H9 (cell line): ENCODE measurements around the gene B3GNT5. TPM values are rescaled to one million over a fixed set of nuclear protein-coding genes. Genes with fewer than 3 reads are reported as not detected.

Experiments
- DNase-seq: peaks from one replicate; pipeline ENCODE4 v3.0.0-alpha.2; 2017
- H2AFZ ChIP-seq: one replicate; pipeline ENCODE4 v1.6.1; 2013; ENCODE audit warnings: mild to moderate bottlenecking, low read length, control low read depth, moderate library complexity
- H2AK5ac ChIP-seq: 2 replicates; pipeline ENCODE4 v1.6.1; 2013; ENCODE audit warnings: low read length, control low read depth, mixed read lengths; ENCODE audit not compliant: insufficient read length
- H2BK120ac ChIP-seq: one replicate; pipeline ENCODE4 v1.6.1; 2013; ENCODE audit warnings: low read depth, mild to moderate bottlenecking, low read length, control low read depth, inconsistent platforms; ENCODE audit not compliant: poor library complexity, severe bottlenecking
- H2BK12ac ChIP-seq: 2 replicates; pipeline ENCODE4 v1.6.1; 2013; ENCODE audit warnings: low read length, control low read depth, mixed read lengths, low read depth; ENCODE audit not compliant: insufficient read length
- H2BK15ac ChIP-seq: 2 replicates; pipeline ENCODE4 v1.6.1; 2013; ENCODE audit warnings: low read depth, low read length, control low read depth
- H2BK20ac ChIP-seq: one replicate; pipeline ENCODE4 v1.6.1; 2013; ENCODE audit warnings: low read depth, mild to moderate bottlenecking, low read length, control low read depth, inconsistent platforms; ENCODE audit not compliant: poor library complexity, severe bottlenecking
- H2BK5ac ChIP-seq: 2 replicates; pipeline ENCODE4 v1.6.1; 2013; ENCODE audit warnings: low read length, control low read depth, mixed read lengths; ENCODE audit not compliant: insufficient read length
- H3K14ac ChIP-seq: 2 replicates; pipeline ENCODE4 v1.6.1; 2013; ENCODE audit warnings: low read length, control low read depth; ENCODE audit not compliant: insufficient read depth
- H3K18ac ChIP-seq: 2 replicates; pipeline ENCODE4 v1.6.1; 2013; ENCODE audit warnings: low read depth, mild to moderate bottlenecking, mixed read lengths, low read length, control low read depth; ENCODE audit not compliant: insufficient read length
- H3K23ac ChIP-seq: 2 replicates; pipeline ENCODE4 v1.6.1; 2013; ENCODE audit warnings: low read length, control low read depth, mixed read lengths, low read depth; ENCODE audit not compliant: insufficient read length
- H3K23me2 ChIP-seq: 2 replicates; pipeline ENCODE4 v1.6.1; 2013; ENCODE audit warnings: low read depth, mild to moderate bottlenecking, mixed read lengths, low read length, control low read depth; ENCODE audit not compliant: insufficient read length, poor library complexity, severe bottlenecking
- H3K27ac ChIP-seq: 2 replicates; pipeline ENCODE4 v1.5.1; 2013; ENCODE audit warnings: low read length, control low read depth, mixed read lengths, low read depth; ENCODE audit not compliant: insufficient read length
- H3K27me3 ChIP-seq: 2 replicates; pipeline ENCODE4 v1.6.1; 2013; ENCODE audit warnings: low read length, control low read depth, inconsistent platforms; ENCODE audit not compliant: insufficient read depth
- H3K4ac ChIP-seq: 2 replicates; pipeline ENCODE4 v1.6.1; 2013; ENCODE audit warnings: low read depth, mild to moderate bottlenecking, control low read depth, inconsistent platforms, low read length, moderate library complexity
- H3K4me1 ChIP-seq: 2 replicates; pipeline ENCODE4 v1.6.1; 2013; ENCODE audit warnings: low read length, control low read depth, inconsistent platforms; ENCODE audit not compliant: insufficient read depth
- H3K4me2 ChIP-seq: 2 replicates; pipeline ENCODE4 v1.6.1; 2013; ENCODE audit warnings: low read length, control low read depth, mixed read lengths; ENCODE audit not compliant: insufficient read length, insufficient read depth
- H3K56ac ChIP-seq: 2 replicates; pipeline ENCODE4 v1.6.1; 2013; ENCODE audit warnings: low read depth, mild to moderate bottlenecking, mixed read lengths, low read length, control low read depth; ENCODE audit not compliant: insufficient read length
- H3K79me1 ChIP-seq: 2 replicates; pipeline ENCODE4 v1.6.1; 2013; ENCODE audit warnings: low read depth, mild to moderate bottlenecking, moderate library complexity, low read length, control low read depth, inconsistent platforms; ENCODE audit not compliant: insufficient read depth, poor library complexity, severe bottlenecking
- H3K79me2 ChIP-seq: 2 replicates; pipeline ENCODE4 v1.6.1; 2013; ENCODE audit warnings: low read length, control low read depth, inconsistent platforms; ENCODE audit not compliant: insufficient read depth
- H3K9ac ChIP-seq: 2 replicates; pipeline ENCODE4 v1.6.1; 2013; ENCODE audit warnings: low read length, control low read depth, mixed read lengths; ENCODE audit not compliant: insufficient read length; ENCODE audit errors: extremely low read depth
- H3K9me3 ChIP-seq: one replicate; pipeline ENCODE4 v1.6.1; 2013; ENCODE audit warnings: low read depth, low read length, inconsistent platforms; ENCODE audit not compliant: control insufficient read depth
- H3T11ph ChIP-seq: one replicate; pipeline ENCODE4 v1.6.1; 2013; ENCODE audit warnings: mild to moderate bottlenecking, low read length, control low read depth, inconsistent platforms
- H4K20me1 ChIP-seq: one replicate; pipeline ENCODE4 v1.6.1; 2013; ENCODE audit not compliant: control insufficient read depth, insufficient read length, insufficient read depth
- H4K5ac ChIP-seq: 2 replicates; pipeline ENCODE4 v1.6.1; 2013; ENCODE audit warnings: low read depth, mild to moderate bottlenecking, mixed read lengths, low read length, control low read depth; ENCODE audit not compliant: insufficient read length
- H4K8ac ChIP-seq: replicated peaks from 2 replicates; pipeline ENCODE4 v1.6.1; 2013; ENCODE audit warnings: low read length, control low read depth, mixed read lengths, low read depth; ENCODE audit not compliant: insufficient read length
- H4K91ac ChIP-seq: 2 replicates; pipeline ENCODE4 v1.6.1; 2013; ENCODE audit warnings: low read depth, mild to moderate bottlenecking, moderate library complexity, mixed read lengths, low read length, control low read depth; ENCODE audit not compliant: insufficient read length
- H3K27ac Mint-ChIP-seq, 3 experiments: 2 replicates in 2 of 3; 3 replicates in 1 of 3; pipeline ENCODE4 v1.8.0; 2020 to 2021; ENCODE audit warnings: mixed read lengths in 3 of 3, mild to moderate bottlenecking in 1 of 3, moderate library complexity in 1 of 3
- H3K27me3 Mint-ChIP-seq: 2 replicates; pipeline ENCODE4 v1.8.0; 2021; ENCODE audit warnings: low read depth, mild to moderate bottlenecking, moderate library complexity, mixed read lengths
- H3K36me3 Mint-ChIP-seq, 3 experiments: 2 replicates in 2 of 3; 3 replicates in 1 of 3; pipeline ENCODE4 v1.8.0; 2020 to 2021; ENCODE audit warnings: low read depth in 3 of 3, mixed read lengths in 3 of 3; ENCODE audit not compliant: insufficient read depth in 1 of 3
- H3K4me1 Mint-ChIP-seq, 2 experiments: 2 replicates each; pipeline ENCODE4 v1.8.0; 2020; ENCODE audit warnings: mixed read lengths in 2 of 2
- H3K4me3 Mint-ChIP-seq, 2 experiments: 2 replicates in 1 of 2; 3 replicates in 1 of 2; pipeline ENCODE4 v1.8.0; 2020 to 2021; ENCODE audit warnings: mild to moderate bottlenecking in 2 of 2, mixed read lengths in 2 of 2, moderate library complexity in 1 of 2
- H3K9me3 Mint-ChIP-seq, 2 experiments: 2 replicates in 1 of 2; 3 replicates in 1 of 2; pipeline ENCODE4 v1.8.0; 2020; ENCODE audit warnings: mild to moderate bottlenecking in 2 of 2, mixed read lengths in 2 of 2, moderate library complexity in 1 of 2
- WGBS: extraction: QIAGEN DNeasy Blood & Tissue Kit; methylation state at CpG from one replicate; pipeline ENCODE4 v1.1.7; 2013; ENCODE audit warnings: missing lambda C conversion rate, low lambda C conversion rate, mixed read lengths; ENCODE audit not compliant: insufficient read length; ENCODE audit errors: extremely low coverage; 5-methylcytosine and 5-hydroxymethylcytosine counted together
- total RNA-seq: library from RNA; stranded (reverse); gene quantifications from 2 replicates; pipeline ENCODE4 v1.2.1, GENCODE V29; 2021
- TF ChIP-seq, protein P1 (sequence below): fragments of 200-600 bp; sonication (generic); conservative IDR thresholded peaks from 3 replicates; pipeline ENCODE4 v1.8.0; 2021; ENCODE audit warnings: antibody characterized with exemption, mild to moderate bottlenecking

Gene B3GNT5
- total RNA-seq, 1 experiment from 2014 or later, result 7.3 TPM

DNA sequence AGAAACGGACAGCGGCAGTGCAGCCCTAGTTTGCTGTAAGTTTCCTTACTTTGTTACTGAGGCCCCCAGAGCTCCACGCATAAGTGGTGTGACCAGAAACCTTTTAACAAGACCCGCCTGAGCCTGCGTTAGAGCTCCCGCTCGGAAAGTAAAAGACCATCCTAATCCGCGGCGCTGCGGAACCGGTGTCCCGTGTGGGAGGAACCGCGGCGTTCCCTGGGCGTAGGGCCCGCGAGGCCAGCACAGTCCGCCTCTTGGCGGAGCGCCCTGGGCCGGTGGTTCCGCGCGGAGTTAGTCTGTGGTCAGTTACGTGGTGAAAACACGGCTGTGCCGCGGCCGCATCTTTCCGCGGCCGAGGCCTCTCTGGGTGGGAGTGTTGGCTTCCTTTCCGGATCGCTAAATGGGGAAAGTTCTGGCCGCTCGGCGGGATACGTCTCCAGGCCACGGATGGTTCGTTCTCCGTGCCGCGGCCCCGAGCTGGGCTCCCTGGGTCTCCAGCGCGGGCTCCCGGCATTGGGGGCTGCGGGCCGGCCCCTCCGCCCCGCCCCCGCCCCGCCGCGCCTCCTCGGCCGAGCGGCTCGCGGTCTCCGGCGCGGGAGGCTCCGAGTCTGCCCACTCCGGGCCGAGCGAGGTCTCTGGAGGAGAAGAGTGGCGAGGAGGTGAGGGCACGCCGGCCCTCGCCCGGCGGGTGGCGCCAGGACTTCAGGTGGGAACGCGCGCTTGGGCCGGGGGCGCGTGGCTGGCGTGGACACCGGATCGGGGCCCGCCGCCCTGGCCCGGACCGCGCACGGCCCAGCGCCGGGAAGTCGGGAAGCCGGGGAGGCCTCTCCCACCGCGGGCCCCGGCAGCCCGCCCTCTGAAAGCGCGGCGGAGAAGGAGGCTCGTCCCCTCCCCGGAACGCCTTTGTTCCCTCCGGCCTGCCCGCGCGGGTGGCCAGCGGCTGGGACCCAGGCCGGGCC is 754 bp downstream of the B3GNT5 start:
- Histone ChIP-seq H3K4me1 (peaks cover 9% of the 10 kb centered on the region; the same call in 1 of the 2 replicates), H4K5ac (peak overlapping the region; percentile 17), H3K27ac (no peak overlapping the region), H2AFZ (no peak overlapping the region), H3K27me3 (peaks cover 10% of the 10 kb centered on the region; the same call in 1 of the 2 replicates), H3K79me2 (no peaks in the 10 kb centered on the region), H2BK20ac (no peak overlapping the region), H3K9ac (peak overlapping the region; percentile 72), H3K9me3 (no peaks in the 10 kb centered on the region), H4K20me1 (no peaks in the 10 kb centered on the region), H3T11ph (no peak overlapping the region), H3K56ac (no peak overlapping the region), H2BK120ac (no peak overlapping the region), H4K8ac (no peak overlapping the region), H3K79me1 (no peaks in the 10 kb centered on the region), H3K4me2 (peak overlapping the region; percentile 94), H3K18ac (peak overlapping the region; percentile 2), H4K91ac (no peak overlapping the region), H2AK5ac (no peak overlapping the region), H3K23me2 (peaks cover 20% of the 10 kb centered on the region), H3K4ac (no peak overlapping the region), H2BK5ac (no peak overlapping the region), H3K14ac (peak overlapping the region; percentile 93), H3K23ac (no peak overlapping the region), H2BK15ac (no peak overlapping the region; the same call in 1 of the 2 replicates), H2BK12ac (no peak overlapping the region)
- peak overlapping the region in 1 of 3 experiments; percentile 63; a peak in 1 of 7 replicates for H3K27ac Mint-ChIP-seq
- peaks cover 25 to 33% of the 10 kb centered on the region in 2 experiments for H3K4me1 Mint-ChIP-seq
- TF ChIP-seq, protein P1, sequence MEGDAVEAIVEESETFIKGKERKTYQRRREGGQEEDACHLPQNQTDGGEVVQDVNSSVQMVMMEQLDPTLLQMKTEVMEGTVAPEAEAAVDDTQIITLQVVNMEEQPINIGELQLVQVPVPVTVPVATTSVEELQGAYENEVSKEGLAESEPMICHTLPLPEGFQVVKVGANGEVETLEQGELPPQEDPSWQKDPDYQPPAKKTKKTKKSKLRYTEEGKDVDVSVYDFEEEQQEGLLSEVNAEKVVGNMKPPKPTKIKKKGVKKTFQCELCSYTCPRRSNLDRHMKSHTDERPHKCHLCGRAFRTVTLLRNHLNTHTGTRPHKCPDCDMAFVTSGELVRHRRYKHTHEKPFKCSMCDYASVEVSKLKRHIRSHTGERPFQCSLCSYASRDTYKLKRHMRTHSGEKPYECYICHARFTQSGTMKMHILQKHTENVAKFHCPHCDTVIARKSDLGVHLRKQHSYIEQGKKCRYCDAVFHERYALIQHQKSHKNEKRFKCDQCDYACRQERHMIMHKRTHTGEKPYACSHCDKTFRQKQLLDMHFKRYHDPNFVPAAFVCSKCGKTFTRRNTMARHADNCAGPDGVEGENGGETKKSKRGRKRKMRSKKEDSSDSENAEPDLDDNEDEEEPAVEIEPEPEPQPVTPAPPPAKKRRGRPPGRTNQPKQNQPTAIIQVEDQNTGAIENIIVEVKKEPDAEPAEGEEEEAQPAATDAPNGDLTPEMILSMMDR, result no peak
- H3K36me3 Mint-ChIP-seq, result peaks cover 0 to 4% (median 4%) of the 10 kb centered on the region in 3 experiments; a peak in 2 of 7 replicates
- peaks cover 19% of the 10 kb centered on the region for H3K27me3 Mint-ChIP-seq
- peak overlapping the region; percentile 67 to 82 for H3K4me3 Mint-ChIP-seq
- no peak for DNase-seq
- no peaks in the 10 kb centered on the region for H3K9me3 Mint-ChIP-seq
- no CpG with 5 or more reads among the region's 111 CpGs for WGBS
